CD14-positive monocyte (primary cell): ENCODE data around the gene CHCHD6. TPM values are rescaled to one million over a fixed set of nuclear protein-coding genes. Genes with fewer than 3 reads are reported as not detected.
"Not testable (repeated sequence)": the region's sequence is repeated elsewhere in the genome, so short reads cannot be mapped to it uniquely, and the experiment has no call there.

Experiments used
- DNase-seq, 3 donors: peaks; one replicate each; pipeline ENCODE4 v3.0.0-alpha.2; 2011 to 2022
- H2AFZ ChIP-seq: 2 replicates; pipeline ENCODE4 v1.6.0; 2012; ENCODE audit warnings: mild to moderate bottlenecking, low read depth, low read length, inconsistent platforms; ENCODE audit not compliant: insufficient read depth, poor library complexity, severe bottlenecking
- H3K27ac ChIP-seq, 2 donors: 1 replicate in 1 of 2; 2 replicates in 1 of 2; pipeline ENCODE4 v1.5.1; 2012 to 2013; ENCODE audit warnings: low read length in 2 of 2, control low read depth in 1 of 2, inconsistent platforms in 1 of 2, low read depth in 1 of 2, mild to moderate bottlenecking in 1 of 2
- H3K27me3 ChIP-seq, 2 donors: one replicate each; pipeline versions ENCODE4 v1.6.0 to v1.6.1; 2011 to 2013; ENCODE audit warnings: low read length in 2 of 2; ENCODE audit not compliant: control insufficient read depth in 2 of 2, insufficient read depth in 2 of 2
- H3K36me3 ChIP-seq, 2 donors: replicated peaks in 1 of 2; 1 replicate in 1 of 2; 2 replicates in 1 of 2; pipeline versions ENCODE4 v1.5.1 to v1.6.1; 2012 to 2013; ENCODE audit warnings: low read length in 2 of 2, control low read depth in 1 of 2, inconsistent platforms in 1 of 2, mild to moderate bottlenecking in 1 of 2; ENCODE audit not compliant: insufficient read depth in 2 of 2, control insufficient read depth in 1 of 2
- H3K4me1 ChIP-seq, 2 donors: 1 replicate in 1 of 2; 2 replicates in 1 of 2; pipeline versions ENCODE4 v1.5.1 to v1.6.1; 2012 to 2013; ENCODE audit warnings: low read length in 2 of 2, control low read depth in 1 of 2, inconsistent platforms in 1 of 2, mild to moderate bottlenecking in 1 of 2, moderate library complexity in 1 of 2; ENCODE audit not compliant: insufficient read depth in 2 of 2, control insufficient read depth in 1 of 2
- H3K4me2 ChIP-seq: replicated peaks from 2 replicates; pipeline ENCODE3; 2012; ENCODE audit warnings: low read length, moderate library complexity, mild to moderate bottlenecking; ENCODE audit not compliant: poor library complexity, severe bottlenecking; ENCODE audit errors: extremely low read depth
- H3K4me3 ChIP-seq, 3 experiments: fragments of 200-600 bp in 1 of 3; sonication (generic) in 1 of 3; replicated peaks in 1 of 3; 1 replicate in 2 of 3; 2 replicates in 1 of 3; pipeline ENCODE4 v1.5.1; 2011 to 2013; ENCODE audit warnings: low read length in 3 of 3, mild to moderate bottlenecking in 3 of 3, control low read depth in 2 of 3, low read depth in 2 of 3, inconsistent platforms in 1 of 3, moderate library complexity in 1 of 3
- H3K79me2 ChIP-seq: 2 replicates; pipeline ENCODE4 v1.6.0; 2012; ENCODE audit warnings: mild to moderate bottlenecking, control low read depth, inconsistent platforms, low read length, moderate library complexity; ENCODE audit not compliant: insufficient read depth
- H3K9ac ChIP-seq: 2 replicates; pipeline ENCODE4 v1.6.0; 2017; ENCODE audit warnings: low read length, mild to moderate bottlenecking; ENCODE audit not compliant: insufficient read depth, poor library complexity, severe bottlenecking
- H3K9me3 ChIP-seq, 2 donors: replicated peaks in 1 of 2; 1 replicate in 1 of 2; 2 replicates in 1 of 2; pipeline versions ENCODE4 v1.5.1 to v1.6.1; 2012 to 2013; ENCODE audit warnings: low read length in 2 of 2, control low read depth in 1 of 2; ENCODE audit not compliant: control insufficient read depth in 1 of 2, insufficient read depth in 1 of 2
- H4K20me1 ChIP-seq: 2 replicates; pipeline ENCODE4 v1.6.0; 2012; ENCODE audit warnings: mild to moderate bottlenecking, low read length, control low read depth, moderate library complexity; ENCODE audit not compliant: insufficient read depth
- H3K27ac Mint-ChIP-seq, 7 donors: one replicate each; pipeline ENCODE4 v1.8.0; 2020; ENCODE audit warnings: mild to moderate bottlenecking in 7 of 7, mixed read lengths in 7 of 7, moderate library complexity in 6 of 7, inconsistent platforms in 2 of 7
- H3K27me3 Mint-ChIP-seq, 3 donors: one replicate each; pipeline ENCODE4 v1.8.0; 2021 to 2022; ENCODE audit warnings: low read depth in 3 of 3, mild to moderate bottlenecking in 3 of 3, mixed read lengths in 3 of 3, moderate library complexity in 3 of 3, inconsistent platforms in 1 of 3
- H3K36me3 Mint-ChIP-seq, 2 donors: one replicate each; pipeline ENCODE4 v1.8.0; 2020; ENCODE audit warnings: mixed read lengths in 2 of 2, inconsistent platforms in 1 of 2, mild to moderate bottlenecking in 1 of 2
- H3K4me1 Mint-ChIP-seq: one replicate; pipeline ENCODE4 v1.8.0; 2020; ENCODE audit warnings: mild to moderate bottlenecking, mixed read lengths
- H3K4me3 Mint-ChIP-seq, 2 donors: one replicate each; pipeline ENCODE4 v1.8.0; 2020; ENCODE audit warnings: mild to moderate bottlenecking in 2 of 2, mixed read lengths in 2 of 2, moderate library complexity in 1 of 2
- H3K9me3 Mint-ChIP-seq, 7 donors: one replicate each; pipeline ENCODE4 v1.8.0; 2020 to 2022; ENCODE audit warnings: mixed read lengths in 7 of 7, mild to moderate bottlenecking in 6 of 7, moderate library complexity in 6 of 7, inconsistent platforms in 2 of 7
- WGBS: methylation state at CpG from one replicate; pipeline ENCODE4 v1.1.5; 2013; ENCODE audit warnings: missing lambda C conversion rate; ENCODE audit not compliant: insufficient coverage; 5-methylcytosine and 5-hydroxymethylcytosine counted together
- intact Hi-C, 2 donors: fragments of 100-400 bp; cut with micrococcal nuclease; formaldehyde crosslinking; loops; one replicate each; pipeline versions ENCODE4 v1.15.0 to v1.15.1; 2023
- polyA plus RNA-seq, 3 donors: library from polyadenylated mRNA; depleted of rRNA in 1 of 3; unstranded in 2 of 3; stranded (reverse) in 1 of 3; fragments of 300-500 nt in 2 of 3; fragments of >200 nt in 1 of 3; fragmentation: Illumina TruSeq in 2 of 3; gene quantifications; 1 replicate in 2 of 3; 2 replicates in 1 of 3; pipeline ENCODE4 v1.2.3, GENCODE V29; 2012 to 2021
- TF ChIP-seq, protein P1 (sequence below): fragments of 200-600 bp; IDR thresholded peaks from one replicate; pipeline ENCODE4 v1.8.0; 2022; ENCODE audit warnings: antibody characterized with exemption, mild to moderate bottlenecking

The CHCHD6 gene
- polyA plus RNA-seq, 3 donors = 1.1 to 1.8 (median 1.8) TPM

DNA sequence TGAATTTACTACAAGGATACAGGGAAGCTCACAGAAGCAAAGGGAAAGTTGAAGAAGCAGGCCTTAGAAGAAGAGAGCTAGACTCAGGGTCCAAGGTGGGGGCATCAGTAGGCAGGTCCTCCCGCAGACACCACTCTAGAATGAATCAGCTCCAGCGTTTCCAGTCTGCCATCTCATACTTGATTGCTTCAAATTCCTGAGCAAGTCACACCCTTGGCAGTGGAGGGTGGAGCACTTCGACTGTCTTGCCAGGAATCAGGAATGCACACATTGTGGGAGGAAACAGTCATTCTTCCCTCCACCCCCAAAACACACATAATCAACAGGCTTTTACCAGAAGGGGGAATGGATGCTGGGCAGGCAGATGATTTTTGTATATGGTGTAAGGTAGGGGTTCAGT, 78.5 kb downstream of the CHCHD6 start:
- Mint-ChIP-seq H3K4me1 (peaks cover 3% of the 10 kb centered on the region), H3K9me3 (peaks cover 0 to 6% (median 0%) of the 10 kb centered on the region in 7 donors), H3K4me3 (no peak overlapping the region), H3K27ac (no peak overlapping the region), H3K36me3 (no peaks in the 10 kb centered on the region), H3K27me3 (peaks cover 0 to 1% (median 0%) of the 10 kb centered on the region in 3 donors)
- no peaks in the 10 kb centered on the region for H3K9me3 ChIP-seq
- no peaks in the 10 kb centered on the region for H4K20me1 ChIP-seq
- H3K4me3 ChIP-seq = no peak overlapping the region
- H3K27me3 ChIP-seq = no peaks in the 10 kb centered on the region
- no peaks in the 10 kb centered on the region for H3K36me3 ChIP-seq
- no CpG with 5 or more reads among the region's 3 CpGs for WGBS
- no peak overlapping the region for H3K4me2 ChIP-seq
- intact Hi-C loops = no loop called here
- TF ChIP-seq, protein P1, sequence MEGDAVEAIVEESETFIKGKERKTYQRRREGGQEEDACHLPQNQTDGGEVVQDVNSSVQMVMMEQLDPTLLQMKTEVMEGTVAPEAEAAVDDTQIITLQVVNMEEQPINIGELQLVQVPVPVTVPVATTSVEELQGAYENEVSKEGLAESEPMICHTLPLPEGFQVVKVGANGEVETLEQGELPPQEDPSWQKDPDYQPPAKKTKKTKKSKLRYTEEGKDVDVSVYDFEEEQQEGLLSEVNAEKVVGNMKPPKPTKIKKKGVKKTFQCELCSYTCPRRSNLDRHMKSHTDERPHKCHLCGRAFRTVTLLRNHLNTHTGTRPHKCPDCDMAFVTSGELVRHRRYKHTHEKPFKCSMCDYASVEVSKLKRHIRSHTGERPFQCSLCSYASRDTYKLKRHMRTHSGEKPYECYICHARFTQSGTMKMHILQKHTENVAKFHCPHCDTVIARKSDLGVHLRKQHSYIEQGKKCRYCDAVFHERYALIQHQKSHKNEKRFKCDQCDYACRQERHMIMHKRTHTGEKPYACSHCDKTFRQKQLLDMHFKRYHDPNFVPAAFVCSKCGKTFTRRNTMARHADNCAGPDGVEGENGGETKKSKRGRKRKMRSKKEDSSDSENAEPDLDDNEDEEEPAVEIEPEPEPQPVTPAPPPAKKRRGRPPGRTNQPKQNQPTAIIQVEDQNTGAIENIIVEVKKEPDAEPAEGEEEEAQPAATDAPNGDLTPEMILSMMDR = no peak
- no peak for DNase-seq
- H3K79me2 ChIP-seq = no peaks in the 10 kb centered on the region
- H2AFZ ChIP-seq = no peak overlapping the region
- no peak overlapping the region for H3K27ac ChIP-seq
- H3K9ac ChIP-seq = no peak overlapping the region
- no peaks in the 10 kb centered on the region for H3K4me1 ChIP-seq

DNA sequence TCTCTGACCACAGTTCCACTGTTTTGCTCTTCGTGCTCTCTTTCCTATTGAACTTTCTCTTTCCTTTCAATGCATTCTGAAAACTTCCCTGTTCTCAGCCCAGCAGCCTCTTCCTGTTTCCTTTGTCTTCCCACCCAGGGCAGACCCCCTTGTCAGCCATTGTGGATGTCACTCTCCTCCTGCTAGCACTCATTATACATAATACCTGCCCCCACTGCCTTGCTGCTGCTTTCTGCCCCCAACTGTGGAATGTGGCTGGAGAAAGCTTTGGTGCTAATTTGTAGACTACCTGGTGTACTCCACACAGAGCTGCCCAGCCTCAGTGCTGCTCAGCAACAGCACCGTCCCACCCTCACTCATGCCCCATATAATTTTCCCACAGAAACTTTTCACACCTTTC, 80.2 kb downstream of the CHCHD6 start:
- no peaks in the 10 kb centered on the region for H3K36me3 ChIP-seq
- H3K79me2 ChIP-seq = no peaks in the 10 kb centered on the region
- H3K27me3 ChIP-seq = no peaks in the 10 kb centered on the region
- no peak overlapping the region for H2AFZ ChIP-seq
- H3K4me1 Mint-ChIP-seq = peaks cover 3% of the 10 kb centered on the region
- H3K9ac ChIP-seq = no peak overlapping the region
- H3K36me3 Mint-ChIP-seq = no peaks in the 10 kb centered on the region
- intact Hi-C loops = no loop called here
- 55% methylated on average over 2 of the region's 2 CpGs for WGBS
- no peaks in the 10 kb centered on the region for H3K4me1 ChIP-seq
- H3K4me3 ChIP-seq = no peak overlapping the region
- TF ChIP-seq, protein P1 = no peak
- no peak overlapping the region for H3K4me3 Mint-ChIP-seq
- H3K27ac Mint-ChIP-seq = peak overlapping the region in 1 of 7 donors; percentile 11
- H4K20me1 ChIP-seq = no peaks in the 10 kb centered on the region
- H3K4me2 ChIP-seq = no peak overlapping the region
- no peak overlapping the region for H3K27ac ChIP-seq
- DNase-seq = no peak
- H3K9me3 Mint-ChIP-seq = peaks cover 0 to 6% (median 2%) of the 10 kb centered on the region in 7 donors
- peaks cover 0 to 4% (median 1%) of the 10 kb centered on the region in 3 donors for H3K27me3 Mint-ChIP-seq
- no peaks in the 10 kb centered on the region for H3K9me3 ChIP-seq

DNA sequence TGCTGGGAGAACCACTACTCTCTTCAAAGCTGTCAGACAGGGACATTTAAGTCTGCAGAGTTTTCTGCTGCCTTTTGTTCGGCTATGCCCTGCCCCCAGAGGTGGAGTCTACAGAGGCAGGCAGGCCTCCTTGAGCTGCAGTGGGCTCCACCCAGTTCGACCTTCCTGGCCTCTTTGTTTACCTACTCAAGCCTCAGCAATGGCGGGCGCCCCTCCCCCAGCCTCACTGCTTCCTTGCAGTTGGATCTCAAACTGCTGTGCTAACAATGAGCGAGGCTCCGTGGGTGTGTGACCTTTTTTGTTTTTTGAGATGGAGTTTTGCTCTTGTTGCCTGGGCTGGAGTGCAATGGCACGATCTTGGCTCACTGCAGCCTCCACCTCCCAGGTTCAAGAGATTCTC, 87.3 kb downstream of the CHCHD6 start:
- peaks cover 8 to 11% of the 10 kb centered on the region in 2 donors for H3K9me3 ChIP-seq
- H3K4me2 ChIP-seq, H3K27ac Mint-ChIP-seq, H3K36me3 Mint-ChIP-seq, H3K4me1 Mint-ChIP-seq, H3K27me3 Mint-ChIP-seq, H3K9ac ChIP-seq, H4K20me1 ChIP-seq, H3K36me3 ChIP-seq, H3K4me3 ChIP-seq, H3K27ac ChIP-seq, DNase-seq, intact Hi-C loops, H3K4me3 Mint-ChIP-seq, H2AFZ ChIP-seq, H3K27me3 ChIP-seq, H3K4me1 ChIP-seq, H3K79me2 ChIP-seq: not testable (repeated sequence)
- H3K9me3 Mint-ChIP-seq = peaks cover 15 to 35% (median 24%) of the 10 kb centered on the region in 7 donors
- 67% methylated on average over 1 of the region's 7 CpGs for WGBS
